Upper lobe of right lung (tissue), 1 donor: Measurements from ENCODE around the gene MICB. TPM values are rescaled to one million over a fixed set of nuclear protein-coding genes. Genes with fewer than 3 reads are reported as not detected.

Experiments
- ATAC-seq: fragments of 200-7000 bp; cut with Tn5 transposase; one replicate; pipeline ENCODE4 v1.9.1; 2020; ENCODE audit warnings: mild to moderate bottlenecking, moderate library complexity
- DNase-seq: peaks from one replicate; pipeline ENCODE4 v3.0.0-alpha.2; 2020
- H3K27ac ChIP-seq: fragments of 200-600 bp; one replicate; pipeline ENCODE4 v1.8.0; 2022
- H3K27me3 ChIP-seq: fragments of 200-600 bp; one replicate; pipeline ENCODE4 v1.8.0; 2022; ENCODE audit warnings: mild to moderate bottlenecking
- H3K36me3 ChIP-seq: fragments of 200-600 bp; one replicate; pipeline ENCODE4 v1.8.0; 2022
- H3K4me1 ChIP-seq: fragments of 200-600 bp; one replicate; pipeline ENCODE4 v1.8.0; 2022
- H3K4me3 ChIP-seq: fragments of 200-600 bp; one replicate; pipeline ENCODE4 v1.8.0; 2022; ENCODE audit warnings: mild to moderate bottlenecking
- H3K9me3 ChIP-seq: fragments of 200-600 bp; one replicate; pipeline ENCODE4 v1.8.0; 2022
- intact Hi-C: fragments of 100-400 bp; cut with DNase I; formaldehyde crosslinking; loops from one replicate; pipeline ENCODE4 v1.11.0; 2022
- total RNA-seq: library from RNA; stranded (reverse); fragmentation: NEBNext Ultra II Directional; extraction: Animal tissue kit (Norgen Biotek cat#: 25700); gene quantifications from one replicate; pipeline ENCODE4 v1.2.1, GENCODE V29; 2021
- TF ChIP-seq, protein P1 (sequence below): fragments of 200-600 bp; IDR thresholded peaks from one replicate; pipeline ENCODE4 v1.8.0; 2022; ENCODE audit warnings: antibody characterized with exemption
- donor health status: DM: no; HTN: yes; CAD: no; lungs with severe emphysema.

Gene MICB
- total RNA-seq, 1 donor from 2014 or later, result 8.2 TPM

DNA sequence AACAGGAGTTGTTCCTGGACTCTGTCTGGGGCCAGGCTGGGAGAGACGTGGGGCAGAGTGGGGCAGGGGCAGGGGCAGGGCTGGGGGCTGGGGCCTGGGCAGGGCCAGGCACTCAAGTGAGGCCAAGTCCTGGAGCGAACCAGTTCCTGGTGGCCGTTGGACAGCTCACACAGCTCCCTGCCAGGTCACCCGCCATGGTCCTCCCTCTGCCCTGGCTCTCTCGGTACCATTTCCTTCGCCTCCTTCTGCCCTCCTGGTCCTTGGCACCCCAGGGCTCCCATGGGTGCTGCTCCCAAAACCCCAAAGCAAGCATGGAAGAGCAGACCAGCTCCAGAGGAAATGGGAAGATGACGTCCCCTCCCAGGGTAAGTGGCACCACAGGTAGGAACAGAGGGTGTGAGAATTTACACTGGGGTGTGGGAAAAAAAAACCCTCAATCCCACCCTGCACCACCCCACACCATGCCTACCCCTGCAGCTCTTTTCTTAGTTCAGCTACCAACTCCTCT lies 30.9 kb downstream of the MICB start, which contains the start of gene MCCD1:
TSS of gene MCCD1 (plus strand) at position 142 of the 508 bp plus-strand sequence. CDS start at position 195, 53 bp downstream.
- Histone ChIP-seq H3K27ac (no peak within 1 kb of the TSS), H3K9me3 (no peaks in the 10 kb centered on the region), H3K27me3 (no peaks in the 10 kb centered on the region), H3K4me3 (no peak within 1 kb of the TSS), H3K4me1 (peaks cover 7% of the 10 kb centered on the region), H3K36me3 (peaks cover 46% of the 10 kb centered on the region)
- DNase-seq (no peak), ATAC-seq (peak; percentile 38)
- intact Hi-C loops, result no loop called here
- TF ChIP-seq, protein P1, sequence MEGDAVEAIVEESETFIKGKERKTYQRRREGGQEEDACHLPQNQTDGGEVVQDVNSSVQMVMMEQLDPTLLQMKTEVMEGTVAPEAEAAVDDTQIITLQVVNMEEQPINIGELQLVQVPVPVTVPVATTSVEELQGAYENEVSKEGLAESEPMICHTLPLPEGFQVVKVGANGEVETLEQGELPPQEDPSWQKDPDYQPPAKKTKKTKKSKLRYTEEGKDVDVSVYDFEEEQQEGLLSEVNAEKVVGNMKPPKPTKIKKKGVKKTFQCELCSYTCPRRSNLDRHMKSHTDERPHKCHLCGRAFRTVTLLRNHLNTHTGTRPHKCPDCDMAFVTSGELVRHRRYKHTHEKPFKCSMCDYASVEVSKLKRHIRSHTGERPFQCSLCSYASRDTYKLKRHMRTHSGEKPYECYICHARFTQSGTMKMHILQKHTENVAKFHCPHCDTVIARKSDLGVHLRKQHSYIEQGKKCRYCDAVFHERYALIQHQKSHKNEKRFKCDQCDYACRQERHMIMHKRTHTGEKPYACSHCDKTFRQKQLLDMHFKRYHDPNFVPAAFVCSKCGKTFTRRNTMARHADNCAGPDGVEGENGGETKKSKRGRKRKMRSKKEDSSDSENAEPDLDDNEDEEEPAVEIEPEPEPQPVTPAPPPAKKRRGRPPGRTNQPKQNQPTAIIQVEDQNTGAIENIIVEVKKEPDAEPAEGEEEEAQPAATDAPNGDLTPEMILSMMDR, result no peak

- TF ChIP-seq, protein P1, result no peak
- no peak overlapping the region for H3K4me3 ChIP-seq
- no peaks in the 10 kb centered on the region for H3K9me3 ChIP-seq
- peaks cover 52% of the 10 kb centered on the region for H3K36me3 ChIP-seq
- DNase-seq, result no peak
- intact Hi-C loops, result no loop called here
- no peak overlapping the region for H3K27ac ChIP-seq
- peaks cover 7% of the 10 kb centered on the region for H3K4me1 ChIP-seq
- ATAC-seq, result peak; percentile 15
- no peaks in the 10 kb centered on the region for H3K27me3 ChIP-seq
These were observed 31.6 kb downstream of the MICB start for GRCh38 chr6:31529329-31530150.

- ATAC-seq (no peak), DNase-seq (no peak)
- Histone ChIP-seq H3K4me3 (no peak overlapping the region), H3K27me3 (no peaks in the 10 kb centered on the region), H3K36me3 (peaks cover 63% of the 10 kb centered on the region), H3K9me3 (no peaks in the 10 kb centered on the region), H3K27ac (no peak overlapping the region), H3K4me1 (peaks cover 7% of the 10 kb centered on the region)
- TF ChIP-seq, protein P1, result no peak
- intact Hi-C loops, result no loop called here
These were observed 32.7 kb downstream of the MICB start for GRCh38 chr6:31530659-31531058.

- no peak for ATAC-seq
- no peaks in the 10 kb centered on the region for H3K27me3 ChIP-seq
- intact Hi-C loops, result no loop called here
- no peaks in the 10 kb centered on the region for H3K9me3 ChIP-seq
- TF ChIP-seq, protein P1, result no peak
- H3K36me3 ChIP-seq, result peaks cover 68% of the 10 kb centered on the region
- no peak overlapping the region for H3K27ac ChIP-seq
- peaks cover 7% of the 10 kb centered on the region for H3K4me1 ChIP-seq
- no peak overlapping the region for H3K4me3 ChIP-seq
- no peak for DNase-seq
These were observed 33.2 kb downstream of the MICB start for GRCh38 chr6:31531162-31531561.

DNA sequence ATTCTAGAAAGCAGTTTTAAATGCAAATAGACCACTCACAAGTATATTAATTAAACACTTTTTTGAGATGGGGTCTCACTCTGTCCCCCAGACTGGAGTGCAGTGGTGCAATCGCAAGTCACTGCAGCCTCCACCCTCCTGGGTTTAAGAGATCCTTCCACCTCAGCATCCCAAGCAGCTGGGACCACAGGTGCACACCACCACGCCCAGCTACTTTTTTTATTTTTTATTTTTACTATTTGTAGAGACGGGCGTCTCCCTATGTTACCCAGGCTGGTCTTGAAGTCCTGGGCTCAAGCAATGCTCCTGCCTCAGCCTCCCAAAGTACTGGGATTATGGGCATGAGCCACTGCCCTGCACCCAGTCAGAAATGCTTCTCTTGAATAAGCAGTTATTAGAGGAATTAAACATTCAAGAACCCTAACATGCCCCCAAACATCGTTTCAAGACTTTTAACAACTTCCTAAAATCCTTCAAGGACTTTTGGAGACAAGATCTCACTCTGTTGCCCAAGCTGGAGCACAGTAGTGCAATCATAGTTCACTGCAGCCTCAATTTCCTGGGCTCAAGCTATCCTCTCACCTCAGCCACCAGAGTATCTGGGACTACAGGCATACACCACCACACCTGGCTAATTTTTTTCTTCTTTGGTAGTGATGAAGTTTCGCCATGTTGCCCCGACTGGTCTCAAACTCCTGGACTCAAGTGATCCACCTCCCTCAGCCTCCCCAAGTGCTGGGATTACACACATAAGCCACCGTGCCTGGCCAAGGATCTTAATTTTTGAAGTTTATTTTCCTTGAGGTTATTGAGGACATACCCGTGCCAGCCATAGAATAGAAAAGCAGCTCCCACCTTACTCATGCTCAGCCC lies 34.1 kb downstream of the MICB start:
- Histone ChIP-seq H3K27ac (no peak overlapping the region), H3K4me3 (no peak overlapping the region), H3K27me3 (no peaks in the 10 kb centered on the region), H3K9me3 (no peaks in the 10 kb centered on the region), H3K4me1 (no peaks in the 10 kb centered on the region), H3K36me3 (peaks cover 77% of the 10 kb centered on the region)
- no peak for ATAC-seq
- intact Hi-C loops, result no loop called here
- no peak for DNase-seq
- TF ChIP-seq, protein P1, result no peak
